Spleen (tissue), 11 donors: ENCODE measurements around the gene GSTK1. TPM values are rescaled to one million over a fixed set of nuclear protein-coding genes. Genes with fewer than 3 reads are reported as not detected.
A peak's percentile ranks its signal among the peaks of the same experiment; 100 is the strongest.
"Not testable (repeated sequence)": the region's sequence is repeated elsewhere in the genome, so short reads cannot be mapped to it uniquely, and the experiment has no call there.

ENCODE experiments used
- DNase-seq: peaks from one replicate; pipeline ENCODE4 v3.0.0-alpha.2; 2020
- H3K27ac ChIP-seq, 8 donors: fragments of 200-600 bp; sonication (generic) in 7 of 8; 1 replicate in 4 of 8; 2 replicates in 4 of 8; pipeline versions ENCODE4 v1.5.0 to v1.8.0; 2016 to 2021; ENCODE audit warnings: inconsistent platforms in 4 of 8, mild to moderate bottlenecking in 4 of 8, moderate library complexity in 1 of 8
- H3K27me3 ChIP-seq, 7 donors: fragments of 200-600 bp; sonication (generic) in 6 of 7; replicated peaks in 1 of 7; 1 replicate in 4 of 7; 2 replicates in 3 of 7; pipeline versions ENCODE4 v1.5.0 to v1.8.0; 2016 to 2021; ENCODE audit warnings: inconsistent platforms in 3 of 7, mild to moderate bottlenecking in 1 of 7
- H3K36me3 ChIP-seq, 6 donors: fragments of 200-600 bp; sonication (generic) in 5 of 6; 1 replicate in 4 of 6; 2 replicates in 2 of 6; pipeline versions ENCODE4 v1.5.0 to v1.8.0; 2016 to 2021; ENCODE audit warnings: inconsistent platforms in 2 of 6
- H3K4me1 ChIP-seq, 6 donors: fragments of 200-600 bp; sonication (generic) in 5 of 6; 1 replicate in 3 of 6; 2 replicates in 3 of 6; pipeline versions ENCODE4 v1.5.0 to v1.8.0; 2016 to 2021; ENCODE audit warnings: inconsistent platforms in 3 of 6
- H3K4me3 ChIP-seq, 8 donors: fragments of 200-600 bp; sonication (generic) in 7 of 8; 1 replicate in 4 of 8; 2 replicates in 4 of 8; pipeline versions ENCODE4 v1.5.0 to v1.8.0; 2016 to 2021; ENCODE audit warnings: inconsistent platforms in 4 of 8, mild to moderate bottlenecking in 4 of 8, moderate library complexity in 2 of 8
- H3K9me3 ChIP-seq, 8 donors: fragments of 200-600 bp; sonication (generic) in 7 of 8; 1 replicate in 4 of 8; 2 replicates in 4 of 8; pipeline versions ENCODE4 v1.5.0 to v1.8.0; 2016 to 2021; ENCODE audit warnings: inconsistent platforms in 4 of 8
- CTCF ChIP-seq, 11 experiments: fragments of 200-600 bp in 7 of 11; fragments of 450-650 bp in 4 of 11; sonication (generic) in 4 of 11; IDR thresholded peaks in 8 of 11; conservative IDR thresholded peaks in 3 of 11; 1 replicate in 7 of 11; 2 replicates in 4 of 11; pipeline versions ENCODE4 v1.4.0 to v1.8.0; 2016 to 2021; ENCODE audit warnings: antibody characterized with exemption in 11 of 11, inconsistent platforms in 4 of 11, mild to moderate bottlenecking in 1 of 11
- POLR2A ChIP-seq, 3 donors: fragments of 450-650 bp; IDR thresholded peaks; one replicate each; pipeline ENCODE4 v1.5.1; 2017; ENCODE audit warnings: antibody characterized with exemption in 3 of 3, mild to moderate bottlenecking in 1 of 3
- POLR2AphosphoS5 ChIP-seq, 3 donors: sonication (generic); formaldehyde crosslinking; IDR thresholded peaks; one replicate each; pipeline ENCODE4 v1.5.1; 2017; ENCODE audit warnings: antibody characterized with exemption in 3 of 3
- WGBS, 5 donors: extraction: QIAGEN DNeasy Blood & Tissue Kit in 3 of 5; methylation state at CpG; one replicate each; pipeline versions ENCODE4 v1.1.5 to v1.1.7; 2013 to 2018; 5-methylcytosine and 5-hydroxymethylcytosine counted together
- intact Hi-C: fragments of 100-400 bp; cut with DNase I; formaldehyde crosslinking; loops from one replicate; pipeline ENCODE4 v1.15.0; 2023; ENCODE audit warnings: low total_unique reads
- polyA plus RNA-seq, 3 donors: library from polyadenylated mRNA; stranded (reverse); fragments of 200-250 nt; gene quantifications; one replicate each; pipeline ENCODE4 v1.2.1, GENCODE V29; 2013
- total RNA-seq, 7 donors: library from RNA; depleted of rRNA in 3 of 7; stranded (reverse); fragments of >200 nt in 3 of 7; fragmentation: NEBNext Ultra II Directional in 4 of 7; extraction: Animal tissue kit (Norgen Biotek cat#: 25700) in 4 of 7; gene quantifications; one replicate each; pipeline versions ENCODE4 v1.1.0 to v1.2.1, GENCODE V29; 2016 to 2021
- donor health status: healthy with polysubstance abuse.
- donor health status: DM: no; HTN: no; CAD: no; lungs with moderate emphysema.
- donor health status: DM: no; HTN: no; CAD: no.
- donor health status: Bipolar disorder and iron deficiency.
- donor health status: healthy.
- donor health status: DM: no; HTN: no; CAD: no.
- donor health status: DM: yes; HTN: yes; CAD: no.

The GSTK1 gene
- total and polyA plus RNA-seq, 10 donors, result 162 to 247 (median 216) TPM

DNA sequence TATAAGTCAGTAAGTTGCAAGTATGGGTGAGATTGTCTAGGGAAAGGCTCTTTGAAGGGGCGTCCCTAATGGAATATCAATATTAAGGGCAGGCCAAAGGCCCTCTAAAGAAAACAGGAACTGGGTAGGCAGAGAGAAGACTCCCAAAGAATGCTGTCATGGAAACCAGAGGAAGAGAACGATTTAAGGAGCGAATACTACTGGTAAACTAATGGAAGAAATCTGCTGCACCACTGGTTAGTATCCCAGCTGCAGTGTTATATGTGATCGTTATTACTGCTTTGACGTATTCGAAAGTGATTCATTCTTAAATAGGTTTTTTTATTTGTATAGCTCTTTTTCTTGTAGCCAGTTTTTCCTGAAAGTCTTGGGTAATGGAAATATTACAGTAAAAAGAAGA lies 26.2 kb downstream of the GSTK1 start:
- intact Hi-C loops, result no loop called here
- WGBS, 5 donors, result 16 to 25% (median 22%) methylated on average over 6 of the region's 6 CpGs
- Histone ChIP-seq H3K27ac (peak overlapping the region in 6 of 8 donors; percentile 80 to 96 (median 95)), H3K27me3 (no peaks in the 10 kb centered on the region), H3K4me3 (peak overlapping the region; percentile 79 to 99 (median 89)), H3K4me1 (peaks cover 24 to 65% (median 38%) of the 10 kb centered on the region in 6 donors), H3K9me3 (no peaks in the 10 kb centered on the region), H3K36me3 (peaks cover 0 to 33% (median 29%) of the 10 kb centered on the region in 6 donors)
- no peak for TF ChIP-seq POLR2A (IDR thresholded peaks at IDR 0.05)
- no peak for TF ChIP-seq POLR2AphosphoS5 (IDR thresholded peaks at IDR 0.05)
- TF ChIP-seq CTCF (IDR thresholded peaks at IDR 0.05 in 8 of 11, conservative IDR thresholded peaks at IDR 0.05 in 3 of 11), result no peak
- DNase-seq, result no peak

DNA sequence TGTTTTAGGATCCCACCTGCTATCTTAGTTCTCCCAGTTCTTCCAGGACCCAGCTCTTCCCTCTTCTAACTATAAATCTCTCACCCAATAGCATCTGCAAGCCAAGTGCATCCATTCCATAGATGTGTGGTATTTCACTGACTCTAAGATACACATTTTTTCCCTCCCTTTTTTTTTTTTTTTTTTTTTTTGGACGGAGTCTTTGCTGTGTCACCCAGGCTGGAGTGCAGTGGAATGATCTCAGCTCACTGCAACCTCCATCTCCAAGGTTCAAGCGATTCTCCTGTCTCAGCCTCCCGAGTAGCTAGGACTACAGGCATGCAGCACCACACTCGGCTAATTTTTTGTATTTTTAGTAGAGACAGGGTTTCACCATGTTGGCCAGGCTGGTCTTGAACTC lies 26.6 kb downstream of the GSTK1 start:
- intact Hi-C loops, result not testable (repeated sequence)
- 51 to 63% (median 55%) methylated on average over 4 of the region's 4 CpGs for WGBS, 5 donors
- H3K4me3 ChIP-seq, result peak overlapping the region in 5 of 8 donors; percentile 81 to 99 (median 92)

DNA sequence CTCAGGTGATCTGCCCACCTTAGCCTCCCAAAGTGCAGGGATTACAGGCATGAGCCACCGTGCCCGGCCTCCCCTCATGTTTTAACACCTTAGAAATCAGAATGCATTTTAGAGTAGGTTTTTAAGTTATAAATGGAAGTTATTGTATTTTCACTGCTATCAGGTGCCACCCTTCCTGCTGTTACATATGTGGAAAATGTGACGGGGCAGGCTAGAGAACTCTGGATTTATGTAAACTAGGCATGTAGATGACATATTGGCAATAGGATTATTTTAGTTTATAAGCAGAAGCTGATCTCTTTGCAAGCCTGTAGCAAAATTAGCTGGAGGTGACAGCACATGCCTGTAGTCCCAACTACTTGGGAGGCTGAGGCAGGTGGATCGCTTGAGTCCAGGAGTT lies 27.1 kb downstream of the GSTK1 start:
- H3K4me3 ChIP-seq, result peak overlapping the region in 5 of 8 donors; percentile 9 to 99 (median 86)
- H3K27me3 ChIP-seq, result no peaks in the 10 kb centered on the region
- H3K4me1 ChIP-seq, result peaks cover 24 to 70% (median 38%) of the 10 kb centered on the region in 6 donors
- peak overlapping the region in 1 of 8 donors; percentile 18 for H3K27ac ChIP-seq
- 63 to 88% (median 75%) methylated on average over 4 of the region's 4 CpGs for WGBS, 5 donors
- H3K36me3 ChIP-seq, result peaks cover 0 to 42% (median 38%) of the 10 kb centered on the region in 6 donors
- intact Hi-C loops, result no loop called here
- H3K9me3 ChIP-seq, result no peaks in the 10 kb centered on the region
- DNase-seq, result no peak
- TF ChIP-seq POLR2A (IDR thresholded peaks at IDR 0.05) (no peak), CTCF (IDR thresholded peaks at IDR 0.05 in 8 of 11, conservative IDR thresholded peaks at IDR 0.05 in 3 of 11) (no peak), POLR2AphosphoS5 (IDR thresholded peaks at IDR 0.05) (no peak)

More for the DNA sequence above, 26.6 kb downstream of the GSTK1 start:
- not testable (repeated sequence) for DNase-seq, H3K27me3 ChIP-seq, H3K9me3 ChIP-seq
- Histone ChIP-seq H3K4me1 (peaks cover 24 to 66% (median 38%) of the 10 kb centered on the region in 6 donors), H3K36me3 (peaks cover 0 to 38% (median 34%) of the 10 kb centered on the region in 6 donors), H3K27ac (peak overlapping the region in 2 of 8 donors; percentile 95)

DNA sequence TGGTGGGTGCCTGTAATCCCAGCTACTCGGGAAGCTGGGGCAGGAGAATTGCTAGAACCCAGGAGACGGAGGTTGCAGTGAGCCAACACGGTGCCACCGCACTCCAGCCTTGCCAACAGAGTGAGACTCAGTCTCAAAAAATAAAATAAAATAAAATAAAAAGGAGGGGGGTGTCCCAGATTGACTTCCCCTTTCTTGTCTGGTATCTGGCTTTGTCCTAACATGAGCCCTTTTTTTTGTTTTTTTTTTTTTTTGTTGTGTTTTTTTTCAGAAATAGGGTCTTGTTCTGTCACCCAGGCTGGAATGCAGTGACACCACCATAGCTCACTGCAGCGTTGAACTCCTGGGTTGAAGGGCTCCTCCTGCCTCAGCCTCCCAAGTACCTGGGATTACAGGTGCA lies 29.6 kb downstream of the GSTK1 start:
- H3K27me3 ChIP-seq, result no peaks in the 10 kb centered on the region
- no peak overlapping the region for H3K4me3 ChIP-seq
- peaks cover 21 to 81% (median 48%) of the 10 kb centered on the region in 6 donors for H3K4me1 ChIP-seq
- 93 to 96% (median 95%) methylated on average over 5 of the region's 5 CpGs for WGBS, 5 donors
- H3K9me3 ChIP-seq, result no peaks in the 10 kb centered on the region
- H3K27ac ChIP-seq, result no peak overlapping the region
- no peak for DNase-seq
- intact Hi-C loops, result no loop called here
- peaks cover 0 to 68% (median 54%) of the 10 kb centered on the region in 6 donors for H3K36me3 ChIP-seq
- TF ChIP-seq POLR2A (IDR thresholded peaks at IDR 0.05) (no peak), CTCF (IDR thresholded peaks at IDR 0.05 in 8 of 11, conservative IDR thresholded peaks at IDR 0.05 in 3 of 11) (no peak), POLR2AphosphoS5 (IDR thresholded peaks at IDR 0.05) (no peak)
